Skin of body (tissue), 2 donors: ENCODE results near the gene CCDC28B. TPM values are rescaled to one million over a fixed set of nuclear protein-coding genes. Genes with fewer than 3 reads are reported as not detected.
"Not testable (repeated sequence)": the region's sequence is repeated elsewhere in the genome, so short reads cannot be mapped to it uniquely, and the experiment has no call there.

Source experiments
- DNase-seq: peaks from one replicate; lab custom pipeline; 2025; lab: John Stamatoyannopoulos, UW
- total RNA-seq: library from RNA; depleted of rRNA; stranded (reverse); fragments of >200 nt; gene quantifications from one replicate; pipeline ENCODE4 v1.2.3, GENCODE V29; 2014

The CCDC28B gene
- 12.5 TPM for total RNA-seq

DNA sequence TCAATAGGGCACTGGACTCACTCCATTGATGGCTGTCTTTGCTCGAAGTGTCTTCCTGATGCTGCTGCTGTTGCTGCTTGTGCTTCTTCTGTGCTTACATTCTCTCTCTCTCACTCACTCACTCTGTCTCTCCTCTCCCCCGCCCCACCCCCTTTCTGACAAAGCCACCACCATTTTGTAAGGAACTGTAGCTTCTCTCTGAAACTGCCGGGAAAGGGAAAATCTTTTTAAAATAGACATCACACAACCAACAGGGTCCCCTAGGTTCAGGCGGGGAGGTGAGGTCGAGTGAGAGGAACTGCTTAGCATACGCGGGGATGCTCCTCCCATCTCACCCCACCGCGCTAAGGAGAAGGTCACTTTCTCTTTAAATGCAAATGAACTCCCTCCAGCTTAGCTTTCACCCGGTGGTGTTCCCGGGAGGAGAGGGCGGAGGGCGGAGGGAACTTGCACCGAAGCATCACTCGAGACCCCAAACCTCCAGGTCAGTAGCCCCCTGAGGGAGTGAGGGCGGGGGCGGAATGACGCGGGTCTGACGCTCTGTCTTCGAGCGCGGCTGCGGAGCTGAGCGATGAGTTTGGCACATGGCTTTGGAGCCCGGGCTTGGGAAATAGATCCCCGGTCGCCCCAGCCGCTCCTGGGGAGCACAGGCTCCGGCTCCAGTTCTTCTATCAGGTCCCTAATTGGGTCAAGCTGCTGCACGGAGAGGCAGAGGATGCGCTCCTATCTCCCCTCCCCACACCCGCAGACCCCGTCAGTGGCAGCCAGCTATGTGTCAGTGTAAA, at the start of gene CCDC28B:
TSS of gene CCDC28B (plus strand) at position 370 of the 785 bp plus-strand sequence. CDS start 1,341 bp downstream, outside the sequence.
- peak; percentile 74 for DNase-seq

DNA sequence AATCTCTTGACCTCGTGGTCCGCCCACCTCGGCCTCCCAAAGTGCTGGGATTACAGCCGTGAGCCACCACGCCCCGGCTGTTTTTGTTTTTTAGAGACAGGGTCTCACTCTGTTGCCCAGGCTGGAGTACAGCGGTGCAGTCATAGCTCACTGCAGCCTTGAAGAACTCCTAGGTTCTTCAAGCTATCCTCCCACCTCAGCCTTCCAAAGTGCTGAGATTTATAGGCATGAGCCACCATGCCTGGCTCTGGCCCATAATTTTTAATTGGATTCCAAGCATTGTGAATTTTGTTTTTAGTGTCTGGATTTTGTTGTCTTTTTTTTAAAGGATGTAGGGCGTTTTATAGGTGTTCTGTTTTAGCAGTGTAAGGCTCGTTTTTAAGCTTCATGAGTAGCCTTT, 49.5 kb upstream of the CCDC28B start:
- DNase-seq: no peak

DNA sequence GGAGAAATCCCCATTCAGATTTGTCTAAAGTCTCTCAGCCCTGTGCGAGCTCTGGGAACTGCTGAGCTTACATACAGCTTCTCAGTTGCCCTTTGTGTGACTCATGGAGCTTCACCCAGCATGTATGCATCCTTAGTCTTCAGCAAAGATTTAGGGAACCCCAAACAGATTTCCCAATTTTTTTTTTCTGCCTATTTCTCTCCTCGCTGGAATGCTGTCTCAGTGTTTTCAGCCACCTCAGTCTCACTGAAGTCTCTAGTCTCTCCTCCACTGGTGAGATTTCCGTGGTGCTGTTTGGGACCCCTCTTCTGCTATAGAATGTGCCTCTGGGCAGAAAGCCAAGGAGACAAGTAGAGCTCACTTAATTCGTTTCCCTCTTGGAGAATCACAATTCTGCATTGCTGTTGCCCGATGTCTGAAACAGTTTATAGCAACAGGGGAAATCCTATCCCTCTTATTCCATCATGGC, 49.0 kb upstream of the CCDC28B start:
- DNase-seq: peak; percentile 81

DNA sequence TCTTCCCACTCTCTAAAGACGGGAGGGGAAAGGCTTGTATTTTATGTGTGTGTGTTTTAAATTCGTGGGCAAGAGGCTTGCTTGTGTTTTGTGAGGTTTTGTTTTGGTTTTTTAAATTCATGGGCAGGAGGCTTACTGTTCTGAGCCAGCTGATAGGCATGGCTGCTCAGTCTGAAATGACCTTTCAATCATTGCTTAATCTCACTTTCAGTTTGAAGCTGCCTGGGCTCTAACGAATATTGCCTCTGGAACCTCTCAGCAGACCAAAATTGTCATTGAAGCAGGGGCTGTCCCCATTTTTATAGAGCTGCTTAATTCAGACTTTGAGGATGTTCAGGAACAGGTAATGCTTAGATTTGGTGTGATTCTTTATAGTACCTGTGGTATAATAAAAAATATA, 41.2 kb upstream of the CCDC28B start:
- no peak for DNase-seq

GRCh38 chr1:32163405-32163804, 37.0 kb upstream of the CCDC28B start:
- no peak for DNase-seq

- not testable (repeated sequence) for DNase-seq
Observed at GRCh38 chr1:32165633-32166032, 34.8 kb upstream of the CCDC28B start.

GRCh38 chr1:32170991-32171390, 29.4 kb upstream of the CCDC28B start:
- no peak for DNase-seq

- no peak for DNase-seq
Observed at GRCh38 chr1:32172621-32173245, 27.7 kb upstream of the CCDC28B start.

- DNase-seq: no peak
Observed at GRCh38 chr1:32178380-32179192, 21.8 kb upstream of the CCDC28B start.

GRCh38 chr1:32179193-32179442, 21.3 kb upstream of the CCDC28B start:
- DNase-seq: no peak

DNA sequence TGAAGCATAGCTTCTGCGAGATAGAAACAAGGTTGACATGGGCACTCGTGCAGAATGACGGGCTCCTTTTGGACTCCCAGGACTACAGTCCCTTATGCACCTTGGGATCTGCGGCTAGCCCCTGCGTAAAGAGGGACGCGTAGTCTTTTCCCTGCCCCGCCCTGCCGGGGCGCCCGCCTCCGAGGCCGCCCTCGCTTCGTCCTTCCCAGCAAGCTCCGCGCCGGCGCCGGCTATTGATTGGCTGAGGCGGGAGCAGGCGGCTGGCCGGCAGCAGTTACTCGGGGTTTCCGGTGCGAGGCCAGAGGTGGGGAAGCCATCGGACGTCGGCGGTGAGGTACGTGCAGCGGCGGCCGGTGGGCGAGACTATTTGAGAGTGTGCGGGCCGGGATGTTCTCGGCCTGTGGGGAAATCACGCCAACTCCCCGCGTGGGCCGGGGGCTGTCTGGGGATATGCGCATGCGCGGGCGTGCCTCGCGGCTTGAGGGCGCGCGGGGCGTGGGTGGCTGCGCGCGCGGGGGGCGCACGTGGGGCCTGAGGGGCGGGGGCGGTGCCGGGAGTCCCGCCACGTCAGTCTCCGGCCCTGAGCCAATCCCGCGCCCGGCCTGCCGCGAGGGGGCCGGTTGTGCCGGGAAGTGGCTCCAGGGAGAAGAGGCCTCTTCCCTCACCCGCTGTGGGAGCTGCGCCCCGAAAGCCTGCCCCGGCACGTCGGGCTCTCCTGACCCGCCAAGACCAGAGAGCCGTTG, 20.8 kb upstream of the CCDC28B start, which contains the start of gene TXLNA:
TSS of gene TXLNA (plus strand) at position 233 of the 743 bp plus-strand sequence. CDS start 671 bp downstream, outside the sequence.
- DNase-seq: peak; percentile 93

DNA sequence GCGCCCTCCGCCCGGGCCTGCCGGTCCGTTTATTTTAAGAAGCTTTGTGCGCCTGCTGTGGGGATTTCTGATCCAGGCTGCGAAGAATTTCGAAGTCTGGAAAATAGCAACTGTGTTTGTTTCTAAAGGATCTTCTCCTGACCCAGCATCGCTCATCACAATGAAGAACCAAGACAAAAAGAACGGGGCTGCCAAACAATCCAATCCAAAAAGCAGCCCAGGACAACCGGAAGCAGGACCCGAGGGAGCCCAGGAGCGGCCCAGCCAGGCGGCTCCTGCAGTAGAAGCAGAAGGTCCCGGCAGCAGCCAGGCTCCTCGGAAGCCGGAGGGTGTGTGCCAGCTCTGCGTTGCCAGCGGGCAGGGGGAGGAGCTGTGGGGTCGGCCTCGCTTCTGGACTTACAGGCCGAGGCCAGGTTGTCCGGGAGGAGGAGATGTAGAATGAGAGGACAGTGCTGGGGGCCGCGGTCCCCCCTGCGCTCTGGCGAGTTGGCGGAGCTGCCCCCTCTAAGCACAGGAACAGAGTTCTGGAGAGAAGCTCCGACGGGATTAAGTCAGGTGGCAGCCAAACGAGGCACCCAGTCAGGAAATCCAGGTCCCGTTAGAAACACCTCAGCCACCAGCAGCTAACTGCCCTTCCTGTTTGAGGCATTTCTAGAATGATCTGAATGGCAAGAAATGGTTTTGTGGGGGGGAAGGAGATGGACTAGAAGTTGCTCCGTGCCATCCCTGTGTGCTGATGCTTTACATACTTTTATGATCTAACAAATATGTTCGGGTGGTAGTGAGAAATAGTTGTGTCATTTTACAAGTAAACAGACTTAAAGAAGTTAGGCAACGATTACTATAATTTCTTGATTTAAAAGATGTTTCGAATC, 20.0 kb upstream of the CCDC28B start:
- DNase-seq: peak; percentile 47

- DNase-seq: no peak
Observed at GRCh38 chr1:32181065-32181464, 19.3 kb upstream of the CCDC28B start.

GRCh38 chr1:32181563-32181962, 18.8 kb upstream of the CCDC28B start:
- DNase-seq: no peak

GRCh38 chr1:32182060-32182459, 18.3 kb upstream of the CCDC28B start:
- no peak for DNase-seq

DNA sequence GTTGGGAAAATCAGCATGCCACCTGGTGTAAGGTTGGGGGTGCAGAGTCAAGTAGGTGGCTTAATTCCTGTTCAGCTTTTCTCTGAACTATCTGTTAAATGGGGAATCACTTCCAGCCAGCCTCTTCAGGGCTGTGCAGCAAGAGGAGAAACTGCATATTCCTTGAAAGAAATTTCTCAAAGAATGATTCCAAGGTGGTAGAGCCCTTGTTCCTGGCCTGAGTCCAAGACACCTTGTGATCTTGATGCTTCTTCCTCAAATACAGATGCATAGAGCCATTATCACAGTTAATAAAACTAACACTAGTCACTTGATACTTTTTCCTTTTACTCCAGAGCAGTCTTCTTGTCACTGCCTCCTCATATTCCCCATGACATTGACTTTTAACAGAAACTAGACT, 15.7 kb upstream of the CCDC28B start:
- DNase-seq: no peak

DNA sequence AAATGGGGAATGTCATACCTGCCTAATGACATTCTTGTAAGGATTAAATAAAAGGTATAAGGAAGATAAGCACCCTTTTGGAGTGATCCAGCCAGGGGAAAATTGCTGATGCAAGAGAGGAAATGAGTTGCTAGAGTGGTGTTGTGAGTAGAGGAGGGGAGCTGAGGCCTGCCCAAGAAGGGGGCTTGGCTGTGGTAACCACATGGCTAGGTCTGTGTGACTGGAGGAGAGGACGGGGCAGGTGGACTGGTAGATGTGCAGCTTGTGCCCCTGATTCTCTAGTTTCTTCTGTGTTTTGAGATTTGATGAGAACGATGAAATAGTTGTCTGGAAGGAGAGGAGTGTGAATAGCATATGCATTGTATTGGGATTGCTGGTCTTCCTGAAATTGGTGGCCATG, 14.3 kb upstream of the CCDC28B start:
- no peak for DNase-seq

- no peak for DNase-seq
Observed at GRCh38 chr1:32186491-32186890, 13.9 kb upstream of the CCDC28B start.

DNA sequence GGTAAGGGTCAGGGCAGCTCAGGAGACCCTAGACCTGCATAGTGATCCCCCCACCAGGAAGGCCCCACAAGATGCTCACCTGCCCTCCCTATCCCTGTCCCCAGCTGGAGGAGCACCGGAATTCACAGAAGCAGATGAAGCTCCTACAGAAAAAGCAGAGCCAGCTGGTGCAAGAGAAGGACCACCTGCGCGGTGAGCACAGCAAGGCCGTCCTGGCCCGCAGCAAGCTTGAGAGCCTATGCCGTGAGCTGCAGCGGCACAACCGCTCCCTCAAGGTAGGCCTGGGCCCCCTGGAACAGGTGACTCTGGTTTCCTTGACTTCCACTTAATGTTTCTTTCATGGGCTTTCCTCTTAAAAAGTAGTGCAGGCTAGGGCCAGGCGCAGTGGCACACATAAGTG, 12.5 kb upstream of the CCDC28B start:
- no peak for DNase-seq

- no peak for DNase-seq
Observed at GRCh38 chr1:32192220-32192948, 8.0 kb upstream of the CCDC28B start.
